Activated T-cell treated with anti-CD3 and anti-CD28 coated beads, Interleukin-2, amount 50 U/mL, for 4 hours (primary cell): ENCODE measurements around the gene GPR27. TPM values are rescaled to one million over a fixed set of nuclear protein-coding genes. Genes with fewer than 3 reads are reported as not detected.

Source experiments
- ATAC-seq, 2 donors: fragments of 200-7000 bp; cut with Tn5 transposase; one replicate each; pipeline ENCODE4 v1.10.0; 2021
- DNase-seq: peaks from one replicate; pipeline ENCODE4 v3.0.0-alpha.2; 2020
- H3K27me3 Mint-ChIP-seq: one replicate; pipeline ENCODE4 v1.8.0; 2021; ENCODE audit warnings: low read depth, mixed read lengths
- H3K36me3 Mint-ChIP-seq: one replicate; pipeline ENCODE4 v1.8.0; 2022; ENCODE audit warnings: mixed read lengths; ENCODE audit not compliant: insufficient read depth
- H3K4me1 Mint-ChIP-seq: one replicate; pipeline ENCODE4 v1.8.0; 2021; ENCODE audit warnings: low read depth, mixed read lengths
- H3K4me3 Mint-ChIP-seq: one replicate; pipeline ENCODE4 v1.8.0; 2021; ENCODE audit warnings: mild to moderate bottlenecking, moderate library complexity, mixed read lengths
- H3K9me3 Mint-ChIP-seq: one replicate; pipeline ENCODE4 v1.8.0; 2021; ENCODE audit warnings: mixed read lengths
- total RNA-seq, 3 donors: library from RNA; stranded (reverse); gene quantifications; one replicate each; pipeline ENCODE4 v1.2.1, GENCODE V29; 2021

The GPR27 gene
- total RNA-seq, 3 donors from 2014 or later, result 2.0 to 2.4 (median 2.3) TPM

- ATAC-seq (no peak), DNase-seq (no peak)
- Mint-ChIP-seq H3K27me3 (peaks cover 49% of the 10 kb centered on the region), H3K4me1 (peaks cover 7% of the 10 kb centered on the region), H3K9me3 (no peaks in the 10 kb centered on the region), H3K36me3 (no peaks in the 10 kb centered on the region), H3K4me3 (peak overlapping the region; percentile 52)
Measured at GRCh38 chr3:71754610-71755253, 1.1 kb downstream of the GPR27 start.

GRCh38 chr3:71758091-71758490 lies 4.4 kb downstream of the GPR27 start:
- Mint-ChIP-seq H3K4me1 (peaks cover 4% of the 10 kb centered on the region), H3K4me3 (no peak overlapping the region), H3K36me3 (no peaks in the 10 kb centered on the region), H3K27me3 (peaks cover 29% of the 10 kb centered on the region), H3K9me3 (no peaks in the 10 kb centered on the region)
- DNase-seq, result no peak
- ATAC-seq, result no peak

GRCh38 chr3:71759401-71759800 lies 5.7 kb downstream of the GPR27 start:
- Mint-ChIP-seq H3K4me1 (peaks cover 3% of the 10 kb centered on the region), H3K36me3 (no peaks in the 10 kb centered on the region), H3K27me3 (peaks cover 29% of the 10 kb centered on the region), H3K4me3 (no peak overlapping the region), H3K9me3 (no peaks in the 10 kb centered on the region)
- ATAC-seq (no peak), DNase-seq (no peak)

- DNase-seq (no peak), ATAC-seq (no peak)
- Mint-ChIP-seq H3K4me3 (no peak overlapping the region), H3K4me1 (peaks cover 2% of the 10 kb centered on the region), H3K36me3 (no peaks in the 10 kb centered on the region), H3K9me3 (no peaks in the 10 kb centered on the region), H3K27me3 (peaks cover 25% of the 10 kb centered on the region)
Measured at GRCh38 chr3:71760140-71760539, 6.5 kb downstream of the GPR27 start.

- DNase-seq, result no peak
Measured at GRCh38 chr3:71763426-71763825, 9.8 kb downstream of the GPR27 start.

GRCh38 chr3:71771126-71771525 lies 17.5 kb downstream of the GPR27 start:
- peaks cover 5% of the 10 kb centered on the region for H3K27me3 Mint-ChIP-seq
- no peak for ATAC-seq
- no peak for DNase-seq
- no peak overlapping the region for H3K4me3 Mint-ChIP-seq
- H3K36me3 Mint-ChIP-seq, result no peaks in the 10 kb centered on the region
- H3K4me1 Mint-ChIP-seq, result no peaks in the 10 kb centered on the region
- H3K9me3 Mint-ChIP-seq, result no peaks in the 10 kb centered on the region

More at GRCh38 chr3:71763426-71763825, 9.8 kb downstream of the GPR27 start:
- no peaks in the 10 kb centered on the region for H3K9me3 Mint-ChIP-seq
- peaks cover 2% of the 10 kb centered on the region for H3K36me3 Mint-ChIP-seq
- no peak overlapping the region for H3K4me3 Mint-ChIP-seq
- peaks cover 10% of the 10 kb centered on the region for H3K27me3 Mint-ChIP-seq
- no peak for ATAC-seq
- no peaks in the 10 kb centered on the region for H3K4me1 Mint-ChIP-seq

- no peak for DNase-seq
- H3K4me3 Mint-ChIP-seq, result no peak overlapping the region
- H3K9me3 Mint-ChIP-seq, result no peaks in the 10 kb centered on the region
- no peaks in the 10 kb centered on the region for H3K36me3 Mint-ChIP-seq
- peaks cover 8% of the 10 kb centered on the region for H3K27me3 Mint-ChIP-seq
- no peak for ATAC-seq
- no peaks in the 10 kb centered on the region for H3K4me1 Mint-ChIP-seq
Measured at GRCh38 chr3:71771884-71772283, 18.2 kb downstream of the GPR27 start.

- Mint-ChIP-seq H3K36me3 (no peaks in the 10 kb centered on the region), H3K9me3 (no peaks in the 10 kb centered on the region), H3K27me3 (peaks cover 26% of the 10 kb centered on the region), H3K4me1 (peaks cover 10% of the 10 kb centered on the region), H3K4me3 (no peak overlapping the region)
- no peak for DNase-seq
- ATAC-seq, result no peak
Measured at GRCh38 chr3:71776538-71776937, 22.9 kb downstream of the GPR27 start.

GRCh38 chr3:71778353-71778752 lies 24.7 kb downstream of the GPR27 start:
- DNase-seq (no peak), ATAC-seq (peak; percentile 18 to 63)
- Mint-ChIP-seq H3K36me3 (no peaks in the 10 kb centered on the region), H3K4me3 (no peak overlapping the region), H3K9me3 (no peaks in the 10 kb centered on the region), H3K27me3 (peaks cover 42% of the 10 kb centered on the region), H3K4me1 (peaks cover 10% of the 10 kb centered on the region)

GRCh38 chr3:71779674-71780377 lies 26.2 kb downstream of the GPR27 start:
- H3K4me1 Mint-ChIP-seq, result peaks cover 18% of the 10 kb centered on the region

GRCh38 chr3:71780430-71780829 lies 26.8 kb downstream of the GPR27 start:
- ATAC-seq (no peak), DNase-seq (no peak)
- Mint-ChIP-seq H3K36me3 (no peaks in the 10 kb centered on the region), H3K4me3 (no peak overlapping the region), H3K4me1 (peaks cover 18% of the 10 kb centered on the region), H3K9me3 (no peaks in the 10 kb centered on the region), H3K27me3 (peaks cover 55% of the 10 kb centered on the region)

More at GRCh38 chr3:71779674-71780377, 26.2 kb downstream of the GPR27 start:
- Mint-ChIP-seq H3K4me3 (no peak overlapping the region), H3K27me3 (peaks cover 53% of the 10 kb centered on the region), H3K9me3 (no peaks in the 10 kb centered on the region), H3K36me3 (no peaks in the 10 kb centered on the region)
- no peak for ATAC-seq
- DNase-seq, result no peak

- Mint-ChIP-seq H3K4me1 (peaks cover 23% of the 10 kb centered on the region), H3K4me3 (no peak overlapping the region), H3K27me3 (peaks cover 67% of the 10 kb centered on the region), H3K9me3 (no peaks in the 10 kb centered on the region), H3K36me3 (no peaks in the 10 kb centered on the region)
- no peak for DNase-seq
- no peak for ATAC-seq
Measured at GRCh38 chr3:71783152-71783551, 29.5 kb downstream of the GPR27 start.

- DNase-seq (no peak), ATAC-seq (no peak)
- no peaks in the 10 kb centered on the region for H3K9me3 Mint-ChIP-seq
- peaks cover 66% of the 10 kb centered on the region for H3K27me3 Mint-ChIP-seq
- peak overlapping the region; percentile 80 for H3K4me3 Mint-ChIP-seq
- H3K36me3 Mint-ChIP-seq, result no peaks in the 10 kb centered on the region
- H3K4me1 Mint-ChIP-seq, result peaks cover 23% of the 10 kb centered on the region
Measured at GRCh38 chr3:71784201-71784913, 30.7 kb downstream of the GPR27 start.

GRCh38 chr3:71784914-71785531 lies 31.4 kb downstream of the GPR27 start, which contains the start of gene PROK2:
Gene PROK2 (minus strand): TSS chr3:71785148. CDS start chr3:71785052, 96 bp downstream.
- H3K4me1 Mint-ChIP-seq, result peaks cover 16% of the 10 kb centered on the region
- peak; percentile 13 for DNase-seq
- H3K27me3 Mint-ChIP-seq, result peaks cover 60% of the 10 kb centered on the region
- ATAC-seq, result peak; percentile 79 to 82
- H3K36me3 Mint-ChIP-seq, result no peaks in the 10 kb centered on the region
- peak within 1 kb of the TSS; percentile 80 for H3K4me3 Mint-ChIP-seq
- no peaks in the 10 kb centered on the region for H3K9me3 Mint-ChIP-seq
